Right kidney (tissue), 1 donor: ENCODE data around the gene MXRA8.

Experiments
- DNase-seq: peaks from one replicate; pipeline ENCODE4 v3.0.0-alpha.2; 2016

The MXRA8 gene

DNA sequence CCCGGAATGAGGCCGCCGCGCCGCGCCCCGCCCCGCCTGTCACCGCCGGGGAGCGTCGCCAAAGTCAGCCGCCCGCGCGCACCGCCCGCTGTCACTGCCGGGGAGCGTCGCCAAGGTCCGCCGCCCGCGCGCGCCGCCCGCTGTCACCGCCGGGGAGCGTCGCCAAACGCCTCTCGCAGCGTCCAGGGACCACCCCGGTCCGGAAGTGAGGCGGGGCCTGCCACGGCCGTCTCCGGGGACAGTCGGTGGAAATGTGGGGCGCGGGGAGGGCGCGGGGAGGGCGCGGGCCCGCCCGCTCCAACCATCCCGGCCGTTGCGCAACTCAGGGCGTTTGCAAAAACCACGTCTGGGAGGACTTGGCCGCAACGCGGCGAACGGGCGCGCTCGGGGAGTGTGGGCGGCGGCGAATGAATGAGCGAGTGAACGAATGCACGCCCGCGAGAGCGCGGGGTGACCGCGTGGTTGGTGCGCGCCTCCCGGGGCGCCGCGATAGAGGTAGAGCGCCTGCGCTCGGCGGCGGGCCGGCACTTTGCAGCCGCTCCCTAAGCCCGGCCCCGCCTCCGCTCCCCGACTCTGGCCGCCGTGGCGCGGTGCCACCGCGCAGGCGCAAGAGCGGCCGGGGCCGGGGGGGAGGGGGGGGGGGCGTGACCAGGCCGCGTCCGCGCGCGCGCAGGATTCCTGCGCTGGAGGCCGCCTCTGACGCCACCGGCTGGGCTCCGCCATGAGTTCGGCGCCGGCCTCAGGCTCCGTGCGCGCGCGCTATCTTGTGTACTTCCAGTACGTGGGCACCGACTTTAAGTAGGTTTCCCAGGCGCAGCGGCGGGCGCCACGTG, 50.2 kb downstream of the MXRA8 start, which contains the start of the genes ACAP3 and PUSL1:
TSS of gene ACAP3 (minus strand) at position 8 of the 833 bp plus-strand sequence. CDS start 115 bp downstream, outside the sequence.
TSS of gene PUSL1 (plus strand) at position 675 of the 833 bp plus-strand sequence. CDS start at position 722, 47 bp downstream.
- peak; percentile 98 for DNase-seq

DNA sequence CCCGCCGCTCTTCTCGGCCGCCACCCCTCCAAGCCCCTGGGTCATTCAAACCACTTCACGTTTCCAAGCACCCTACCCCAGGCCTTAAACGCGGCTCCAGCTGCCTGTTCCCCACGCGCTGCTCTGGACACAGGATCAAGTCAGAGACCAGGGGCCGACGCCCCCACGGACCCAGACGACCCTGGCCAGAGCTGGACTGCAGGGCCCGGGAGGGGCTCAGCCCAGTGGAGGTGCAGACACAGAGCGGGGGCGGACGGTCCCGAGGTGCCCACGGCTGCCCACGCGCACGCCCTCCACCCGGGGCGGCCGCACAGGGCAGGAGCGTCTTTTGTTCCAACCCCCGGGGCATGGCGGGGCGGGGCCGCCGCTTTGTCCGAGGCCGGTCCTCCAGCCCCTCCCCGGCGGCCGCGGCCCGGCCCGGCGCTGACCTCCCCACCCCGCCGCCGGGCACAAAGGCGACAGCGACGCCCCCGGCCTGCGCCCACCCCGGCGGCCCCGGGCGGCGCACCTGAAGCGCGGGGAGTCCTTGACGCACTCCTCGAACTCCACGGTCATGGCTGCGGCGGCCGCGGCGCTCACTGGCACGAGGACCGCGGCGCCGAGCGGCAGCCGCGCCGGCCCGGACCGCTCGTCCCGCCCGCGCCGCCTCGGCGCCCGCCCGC, 51.0 kb downstream of the MXRA8 start:
- DNase-seq: no peak

DNA sequence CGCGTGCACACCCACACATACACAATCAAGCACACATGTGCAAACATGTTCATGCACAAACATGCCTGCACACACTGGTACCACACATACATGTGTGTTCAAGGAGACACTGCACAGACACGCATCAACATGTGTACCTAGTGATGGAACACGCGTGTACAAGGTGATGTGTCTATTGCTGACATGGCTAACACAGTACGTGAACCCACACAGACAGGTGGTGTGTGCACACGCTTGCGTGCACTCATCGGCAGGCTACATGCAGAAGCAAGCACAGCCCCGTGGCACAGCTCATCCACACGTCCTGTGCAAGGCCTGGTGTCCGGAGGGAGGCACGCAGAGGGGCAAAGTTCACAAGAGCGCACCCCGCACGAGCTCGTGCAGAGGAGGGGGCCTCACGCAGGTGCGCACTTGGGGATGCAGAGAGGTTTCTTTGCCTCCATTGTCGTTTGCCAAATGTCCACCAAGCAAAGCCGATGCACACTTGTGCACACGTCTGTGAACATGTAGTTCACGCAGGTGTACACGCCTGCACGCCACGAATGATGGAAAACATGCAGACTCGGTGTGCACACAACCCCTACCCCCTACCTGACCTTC, 51.6 kb downstream of the MXRA8 start:
- no peak for DNase-seq

DNA sequence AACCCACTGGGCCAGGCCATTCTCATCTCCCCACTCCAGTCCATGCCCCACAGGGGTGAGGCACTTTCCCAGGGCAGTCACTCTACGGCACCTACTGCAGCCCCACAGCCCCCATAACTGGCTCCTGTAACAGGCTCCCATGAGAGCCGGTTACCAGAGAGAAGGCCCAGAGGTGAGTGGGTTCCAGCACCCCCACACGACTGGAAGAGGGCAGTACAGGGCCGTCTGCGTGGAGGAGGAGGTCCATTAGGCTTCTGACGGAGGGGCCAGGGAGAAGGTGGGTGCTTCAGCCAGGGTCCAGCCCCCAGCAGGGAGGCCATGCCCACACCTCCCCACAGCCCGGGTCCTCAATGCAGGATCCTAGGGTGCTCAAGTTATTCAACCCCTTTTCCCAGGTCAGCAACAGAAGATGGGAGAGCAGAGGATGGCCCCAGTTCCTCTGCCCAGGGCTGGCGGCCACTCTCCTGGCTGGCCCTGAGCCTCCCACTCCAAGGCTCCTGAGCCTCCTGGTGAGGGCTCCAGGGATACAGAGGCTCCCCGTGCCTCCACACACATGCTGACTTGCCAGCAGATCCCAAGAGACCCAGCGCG, 52.2 kb downstream of the MXRA8 start:
- no peak for DNase-seq

DNA sequence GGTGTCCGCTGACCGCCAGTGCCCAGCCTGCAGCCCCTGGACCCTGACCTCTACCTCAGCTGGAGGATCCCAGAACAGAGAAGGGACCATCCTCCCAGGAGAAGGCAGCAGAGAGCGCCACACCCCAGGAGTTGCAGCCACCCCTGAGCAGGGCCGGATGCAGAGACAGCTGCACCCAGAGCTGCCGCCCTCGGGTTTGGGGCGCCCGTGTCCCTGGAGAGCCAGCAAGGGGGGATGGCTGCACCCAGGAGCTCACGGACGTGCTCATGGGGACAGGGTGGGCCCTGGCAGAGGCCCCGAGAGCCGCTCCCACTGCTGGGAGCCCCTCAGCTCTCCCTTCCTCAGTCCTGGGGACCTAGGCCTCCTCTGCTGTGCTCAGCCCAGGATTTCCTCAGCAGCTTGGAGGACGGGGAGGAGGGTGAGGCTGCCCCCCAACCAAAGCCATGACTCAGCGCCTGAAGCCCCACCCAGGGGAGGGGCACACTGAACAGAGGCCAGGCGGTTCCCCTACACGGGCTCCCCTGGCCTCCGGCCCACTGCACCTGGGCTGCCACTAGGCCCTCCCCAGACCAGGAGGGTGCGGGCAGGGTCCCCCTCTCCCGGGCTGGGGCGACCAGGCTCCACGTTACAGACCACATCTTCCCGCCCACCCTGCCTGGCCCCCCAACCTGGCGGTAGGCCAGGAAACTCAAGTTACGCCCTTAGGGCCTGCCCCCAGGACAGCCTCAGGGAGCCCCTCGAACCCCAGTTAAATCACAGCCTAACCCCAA, 52.9 kb downstream of the MXRA8 start:
- DNase-seq: no peak

DNA sequence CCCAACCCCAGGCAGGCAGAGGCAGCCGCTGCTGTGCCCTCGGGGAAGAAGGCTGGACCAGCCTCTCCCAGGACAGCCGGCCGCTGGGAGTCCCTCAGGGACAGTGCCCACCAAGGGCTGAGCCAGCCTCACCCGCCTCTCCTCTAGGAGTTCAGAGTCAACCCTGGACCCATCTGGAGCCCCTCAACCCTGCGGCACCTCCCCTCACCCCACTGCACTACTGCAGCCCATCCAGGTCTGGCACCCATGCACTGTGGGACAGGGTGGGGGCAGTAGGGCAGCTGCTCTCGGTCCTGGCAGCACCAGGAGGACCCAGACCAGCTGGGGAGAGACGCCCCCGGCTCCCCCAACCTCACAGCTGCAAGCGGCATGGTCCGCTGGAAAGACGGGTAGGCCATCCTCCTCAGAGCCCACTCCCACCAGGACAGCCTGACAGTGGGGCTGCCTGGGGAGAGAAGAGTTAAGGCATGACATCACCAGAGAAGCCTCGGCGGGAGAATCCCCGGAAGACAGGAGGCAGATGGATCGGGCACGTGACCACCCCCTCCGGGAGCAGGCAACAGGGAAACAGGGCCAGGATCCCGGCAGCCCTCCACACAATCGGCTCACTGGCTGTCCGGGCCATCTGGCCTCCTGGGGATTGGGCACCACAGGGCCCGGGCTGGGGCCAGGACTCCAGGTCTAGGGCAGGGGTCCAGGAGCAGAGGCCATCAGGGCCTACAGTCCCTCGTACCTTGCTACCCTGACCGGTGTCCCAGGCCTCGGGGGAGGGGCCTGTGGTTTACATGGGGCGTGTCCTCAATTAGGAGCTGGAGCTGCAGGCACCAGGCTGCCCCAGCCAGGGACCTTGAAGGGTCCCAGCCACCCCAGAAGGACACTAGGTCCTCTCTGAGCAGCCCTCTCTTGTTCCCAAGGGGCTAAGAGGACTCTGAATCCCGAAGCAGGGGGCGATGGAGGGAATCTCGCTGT, 53.7 kb downstream of the MXRA8 start:
- DNase-seq: peak; percentile 68

DNA sequence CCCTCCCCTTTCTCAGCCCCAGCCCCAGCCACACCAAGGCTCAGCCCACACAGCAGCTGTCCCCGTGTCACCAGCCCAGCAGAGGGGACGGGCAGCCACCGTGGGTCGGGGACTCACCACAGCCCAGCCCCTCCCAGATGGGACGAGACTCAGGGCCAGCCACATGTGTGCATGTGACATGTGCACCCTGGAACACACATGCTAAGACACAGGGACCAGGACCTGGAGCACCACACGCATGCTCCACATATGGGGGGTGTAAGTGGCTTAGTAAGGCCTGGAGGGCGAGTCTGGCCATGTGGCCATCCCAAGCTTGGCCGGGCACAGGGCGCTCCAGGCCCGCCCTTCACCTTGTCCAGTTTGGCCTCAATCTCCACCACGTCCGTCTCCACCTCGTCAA, 54.6 kb downstream of the MXRA8 start:
- DNase-seq: no peak

DNA sequence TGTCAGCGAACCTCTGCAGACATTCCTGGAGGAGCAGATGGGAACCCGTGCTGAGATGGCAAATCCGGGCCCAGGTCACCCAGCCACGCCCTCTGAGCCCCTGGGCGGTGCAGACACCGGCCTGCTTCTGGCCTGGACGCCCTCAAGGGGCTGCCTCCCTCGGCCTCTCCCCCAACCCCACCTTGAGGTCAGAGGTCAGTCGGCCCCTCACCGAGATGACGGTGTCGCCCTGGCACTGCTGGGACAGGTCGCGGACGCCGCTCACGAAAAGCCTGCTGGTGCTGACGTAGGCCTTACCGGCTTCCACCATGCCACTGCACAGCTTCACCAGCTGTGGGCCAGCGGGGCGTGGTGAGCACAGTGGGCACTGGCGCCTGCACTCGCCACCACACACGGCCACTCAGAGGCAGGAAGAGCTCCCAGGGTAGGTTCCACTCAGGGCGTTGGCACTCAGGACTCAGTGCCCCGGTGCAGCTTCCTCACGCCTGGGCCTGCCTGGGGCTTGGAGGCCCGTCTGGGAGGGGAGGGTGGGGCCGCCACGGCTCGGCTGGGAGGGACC, 55.3 kb downstream of the MXRA8 start:
- no peak for DNase-seq
